Measurements from ENCODE around the gene SRRM3. TPM values are rescaled to one million over a fixed set of nuclear protein-coding genes. Genes with fewer than 3 reads are reported as not detected.
"Not testable (repeated sequence)": the region's sequence is repeated elsewhere in the genome, so short reads cannot be mapped to it uniquely, and the experiment has no call there.

The SRRM3 gene
- total RNA-seq, 2 experiments from 2014 or later = not detected

DNA sequence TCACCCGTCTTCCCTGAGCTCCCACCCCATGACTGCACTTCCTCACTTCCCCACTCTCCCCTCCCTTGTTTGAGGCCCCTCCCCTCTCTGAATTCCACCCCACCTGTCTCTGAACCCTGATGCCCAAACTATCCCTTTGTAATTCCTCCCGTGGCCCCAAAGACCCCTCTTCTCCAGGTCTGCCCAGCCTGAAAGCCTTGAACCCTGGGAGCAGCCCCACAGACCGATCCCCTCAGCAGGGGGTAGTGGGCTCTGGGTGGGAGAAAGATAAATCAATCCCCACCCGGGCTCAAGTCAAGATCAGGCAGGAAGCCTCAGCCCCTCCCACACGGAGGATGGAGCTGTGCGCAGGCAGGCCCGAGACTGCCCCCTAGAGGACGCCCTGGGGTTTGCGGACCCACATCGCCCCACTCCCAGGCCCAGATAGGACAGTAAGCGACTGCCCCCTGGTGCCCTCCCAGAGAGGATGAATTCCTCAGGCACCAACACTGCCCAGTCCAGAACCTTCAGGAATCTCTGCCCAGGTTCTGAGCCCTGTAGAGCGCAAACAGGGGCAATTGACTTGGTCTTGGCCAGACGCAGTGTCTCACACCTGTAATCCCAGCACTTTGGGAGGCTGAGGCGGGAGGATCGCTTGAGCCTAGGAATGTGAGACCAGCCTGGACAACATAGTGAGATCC, 112.5 kb downstream of the SRRM3 start:
- Mint-ChIP-seq H3K4me1 (peaks cover 26% of the 10 kb centered on the region), H3K9me3 (no peaks in the 10 kb centered on the region), H3K36me3 (ENCODE audit: low read depth) (peaks cover 3% of the 10 kb centered on the region), H3K27ac (no peak overlapping the region), H3K27me3 (no peaks in the 10 kb centered on the region), H3K4me3 (peak overlapping the region; percentile 17)
- ChIA-PET POLR2A (interaction anchor here (0.7 to 1.9 kb wide), 6 partner anchors 8 to 136 kb away, joined by 3 to 6 read pairs (median 3); no protein-coding TSS in a partner anchor), CTCF (interaction anchor here (0.6 to 9.2 kb wide), 32 partner anchors 9 to 574 kb away, joined by 3 to 125 read pairs (median 4); partner anchors contain the start of genes HSPB1, MDH2, STYXL1 and YWHAG)
- peak; percentile 97 for DNase-seq

- POLR2A ChIA-PET = interaction anchor here (0.9 to 1.9 kb wide), 5 partner anchors 8 to 137 kb away, joined by 3 to 6 read pairs (median 3); no protein-coding TSS in a partner anchor
Measured at GRCh38 chr7:76314740-76315139, 113.0 kb downstream of the SRRM3 start.

DNA sequence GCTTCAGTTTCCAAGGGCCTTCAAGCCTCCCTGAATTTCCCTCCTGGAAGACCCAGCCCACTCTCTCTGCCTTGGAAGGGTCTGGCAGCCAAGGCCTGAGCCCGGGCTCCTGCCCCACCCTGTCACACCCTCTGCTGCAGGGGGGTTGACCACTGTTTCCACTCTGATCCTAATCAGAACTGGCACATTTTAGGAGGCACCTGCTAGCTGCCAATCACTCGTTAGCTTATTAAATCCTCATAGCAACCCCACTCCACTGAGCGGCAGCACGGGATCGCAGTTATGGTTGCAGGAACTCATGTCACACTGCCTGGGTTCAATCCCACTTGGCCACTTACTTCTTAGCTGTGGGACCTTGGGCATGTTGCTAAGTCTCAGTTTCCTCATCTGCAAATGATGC, 113.7 kb downstream of the SRRM3 start:
- ChIA-PET CTCF (interaction anchor here (1.0 to 9.2 kb wide), 7 partner anchors 10 to 137 kb away, joined by 4 to 125 read pairs (median 8); partner anchors contain the start of gene YWHAG), POLR2A (no interaction called here)
- no peak for DNase-seq
- H3K9me3 Mint-ChIP-seq = no peaks in the 10 kb centered on the region
- peaks cover 5% of the 10 kb centered on the region for H3K36me3 Mint-ChIP-seq (ENCODE audit: low read depth)
- H3K4me1 Mint-ChIP-seq = peaks cover 34% of the 10 kb centered on the region
- no peak overlapping the region for H3K4me3 Mint-ChIP-seq
- H3K27ac Mint-ChIP-seq = no peak overlapping the region
- H3K27me3 Mint-ChIP-seq = no peaks in the 10 kb centered on the region

More at GRCh38 chr7:76314740-76315139, 113.0 kb downstream of the SRRM3 start:
- H3K27ac Mint-ChIP-seq; H3K27me3 Mint-ChIP-seq; H3K9me3 Mint-ChIP-seq; DNase-seq; H3K36me3 Mint-ChIP-seq (ENCODE audit: low read depth); H3K4me3 Mint-ChIP-seq: not testable (repeated sequence)
- CTCF ChIA-PET = interaction anchor here (0.6 to 9.2 kb wide), 28 partner anchors 9 to 575 kb away, joined by 3 to 125 read pairs (median 4); partner anchors contain the start of genes HSPB1, MDH2, STYXL1 and YWHAG
- peaks cover 31% of the 10 kb centered on the region for H3K4me1 Mint-ChIP-seq

DNA sequence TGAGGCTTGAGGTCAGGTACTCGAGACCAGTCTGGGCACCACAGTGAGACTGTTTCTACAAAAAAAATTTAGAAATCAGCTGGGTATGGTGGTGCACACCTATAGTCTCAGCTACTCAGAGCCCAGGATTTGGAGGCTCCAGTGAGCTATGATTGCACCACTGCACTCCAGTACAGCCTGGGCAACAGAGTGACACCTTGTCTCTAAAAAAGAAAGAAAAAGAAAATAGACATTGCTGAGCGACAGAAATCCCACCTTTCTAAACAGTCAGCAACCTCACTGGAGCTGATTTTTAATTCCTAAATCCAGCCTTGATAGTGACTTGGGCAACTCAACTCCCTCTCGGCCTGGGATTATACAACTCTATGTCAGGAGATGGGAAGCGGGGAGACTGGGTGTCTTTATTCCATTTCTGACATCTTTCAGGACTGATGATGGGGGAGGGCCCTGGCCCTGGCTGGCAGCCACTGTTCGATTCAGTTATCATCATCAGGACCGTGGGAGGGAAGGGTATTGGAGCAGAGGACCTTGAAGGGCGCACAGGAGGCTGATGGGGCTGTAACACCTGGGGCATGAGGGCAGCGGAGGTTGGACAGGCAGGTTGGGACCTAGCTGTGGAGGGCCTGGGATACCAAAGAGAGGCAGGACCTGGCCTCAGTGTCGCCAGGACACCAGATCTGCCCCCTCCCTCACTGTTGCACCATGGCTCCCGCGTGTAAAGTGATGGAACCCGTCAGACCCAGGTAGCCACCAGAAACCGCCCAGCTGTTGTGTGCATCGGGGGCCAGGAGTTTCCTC, 115.5 kb downstream of the SRRM3 start:
- peaks cover 5% of the 10 kb centered on the region for H3K36me3 Mint-ChIP-seq (ENCODE audit: low read depth)

GRCh38 chr7:76317782-76318487, 116.2 kb downstream of the SRRM3 start:
- Mint-ChIP-seq H3K9me3 (no peaks in the 10 kb centered on the region), H3K36me3 (ENCODE audit: low read depth) (peaks cover 5% of the 10 kb centered on the region)
- POLR2A ChIA-PET = interaction anchor here (0.7 to 4.9 kb wide), 26 partner anchors 9 to 402 kb away, joined by 3 to 136 read pairs (median 6); partner anchors contain the start of genes HSPB1, MDH2, STYXL1 and YWHAG

More for the DNA sequence above, 115.5 kb downstream of the SRRM3 start:
- Mint-ChIP-seq H3K27ac (peak overlapping the region; percentile 89), H3K4me1 (peaks cover 34% of the 10 kb centered on the region), H3K27me3 (no peaks in the 10 kb centered on the region), H3K9me3 (no peaks in the 10 kb centered on the region), H3K4me3 (peak overlapping the region; percentile 77)
- POLR2A ChIA-PET = interaction anchor here (0.9 to 4.9 kb wide), 18 partner anchors 8 to 269 kb away, joined by 3 to 136 read pairs (median 8); partner anchors contain the start of genes HSPB1, MDH2, STYXL1 and YWHAG
- DNase-seq = no peak
- CTCF ChIA-PET = interaction anchor here (0.7 to 9.2 kb wide), 13 partner anchors 10 to 269 kb away, joined by 3 to 125 read pairs (median 5); partner anchors contain the start of genes MDH2, STYXL1 and YWHAG

GRCh38 chr7:76318488-76319353, 117.0 kb downstream of the SRRM3 start:
- no peaks in the 10 kb centered on the region for H3K9me3 Mint-ChIP-seq
- H3K27ac Mint-ChIP-seq = peak overlapping the region; percentile 89
- DNase-seq = peak; percentile 83
- ChIA-PET CTCF (interaction anchor here (0.7 to 9.2 kb wide), 11 partner anchors 9 to 271 kb away, joined by 3 to 125 read pairs (median 7); partner anchors contain the start of genes MDH2, STYXL1 and YWHAG), POLR2A (interaction anchor here (0.7 to 4.9 kb wide), 26 partner anchors 9 to 403 kb away, joined by 3 to 136 read pairs (median 6); partner anchors contain the start of genes HSPB1, MDH2, STYXL1 and YWHAG)
- H3K4me3 Mint-ChIP-seq = peak overlapping the region; percentile 77
- H3K27me3 Mint-ChIP-seq = no peaks in the 10 kb centered on the region
- peaks cover 5% of the 10 kb centered on the region for H3K36me3 Mint-ChIP-seq (ENCODE audit: low read depth)
- peaks cover 33% of the 10 kb centered on the region for H3K4me1 Mint-ChIP-seq

More at GRCh38 chr7:76317782-76318487, 116.2 kb downstream of the SRRM3 start:
- no peaks in the 10 kb centered on the region for H3K27me3 Mint-ChIP-seq
- H3K4me3 Mint-ChIP-seq = peak overlapping the region; percentile 77
- peak overlapping the region; percentile 89 for H3K27ac Mint-ChIP-seq
- DNase-seq = peak; percentile 98
- H3K4me1 Mint-ChIP-seq = peaks cover 34% of the 10 kb centered on the region
- CTCF ChIA-PET = interaction anchor here (0.7 to 9.2 kb wide), 13 partner anchors 9 to 270 kb away, joined by 3 to 125 read pairs (median 6); partner anchors contain the start of genes MDH2, STYXL1 and YWHAG

GRCh38 chr7:76325092-76325491, 123.4 kb downstream of the SRRM3 start:
- CTCF ChIA-PET = interaction anchor here (0.6 to 0.9 kb wide), 2 partner anchors 11 to 24 kb away, joined by 3 to 4 read pairs; no protein-coding TSS in a partner anchor
- Mint-ChIP-seq H3K27ac (no peak overlapping the region), H3K36me3 (ENCODE audit: low read depth) (peaks cover 38% of the 10 kb centered on the region), H3K27me3 (no peaks in the 10 kb centered on the region), H3K4me3 (no peak overlapping the region), H3K4me1 (peaks cover 16% of the 10 kb centered on the region), H3K9me3 (no peaks in the 10 kb centered on the region)
- POLR2A ChIA-PET = no interaction called here
- no peak for DNase-seq

DNA sequence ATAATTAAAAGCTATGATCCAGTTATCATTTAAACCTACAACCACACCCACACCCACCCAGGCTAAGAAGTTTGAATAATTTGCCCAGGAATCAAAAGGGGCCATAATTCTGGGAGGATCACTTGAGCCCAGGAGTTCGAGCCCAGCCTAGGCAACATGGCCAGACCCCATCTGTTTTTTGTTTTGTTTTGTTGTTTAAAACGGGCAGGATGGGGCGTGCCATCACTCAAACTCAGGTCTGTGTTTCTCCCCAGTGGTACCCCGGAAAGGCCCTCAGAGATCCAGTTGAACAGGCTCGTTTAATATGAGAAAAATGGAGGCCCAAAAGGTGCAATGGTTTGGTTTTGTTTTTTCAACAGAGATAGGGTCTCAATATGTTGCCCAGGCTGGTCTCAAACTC, 124.1 kb downstream of the SRRM3 start:
- no peaks in the 10 kb centered on the region for H3K27me3 Mint-ChIP-seq
- no peaks in the 10 kb centered on the region for H3K9me3 Mint-ChIP-seq
- peaks cover 42% of the 10 kb centered on the region for H3K36me3 Mint-ChIP-seq (ENCODE audit: low read depth)
- no peak overlapping the region for H3K27ac Mint-ChIP-seq
- DNase-seq = no peak
- H3K4me1 Mint-ChIP-seq = peaks cover 16% of the 10 kb centered on the region
- H3K4me3 Mint-ChIP-seq = no peak overlapping the region
- ChIA-PET POLR2A (no interaction called here), CTCF (no interaction called here)

- H3K36me3 Mint-ChIP-seq (ENCODE audit: low read depth) = peaks cover 46% of the 10 kb centered on the region
- POLR2A ChIA-PET = interaction anchor here (1.3 to 2.0 kb wide), 3 partner anchors 8 to 32 kb away, joined by 3 to 16 read pairs (median 7); partner anchors contain the start of gene YWHAG
- H3K4me3 Mint-ChIP-seq = no peak overlapping the region
Measured at GRCh38 chr7:76326646-76327233, 125.0 kb downstream of the SRRM3 start.

DNA sequence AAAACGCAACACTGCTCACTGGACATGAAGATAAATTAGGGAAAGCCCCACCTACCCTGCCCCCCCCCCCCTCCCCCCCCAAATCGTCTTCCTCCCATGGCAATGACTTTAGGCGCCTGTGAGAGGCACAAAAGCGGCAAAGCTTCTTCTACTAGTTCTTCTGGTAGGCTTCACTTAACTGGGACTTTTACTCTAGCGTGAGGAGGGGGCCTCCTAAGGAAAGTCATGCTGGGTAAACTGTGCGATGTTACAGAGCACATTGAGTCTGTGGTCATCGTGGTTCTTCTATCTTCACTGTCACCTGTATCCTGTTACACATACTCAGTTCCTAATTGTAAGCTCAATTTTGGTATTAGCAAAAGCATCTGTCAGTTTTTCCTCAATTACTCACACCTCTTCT, 125.9 kb downstream of the SRRM3 start:
- Mint-ChIP-seq H3K4me1 (peaks cover 20% of the 10 kb centered on the region), H3K4me3 (no peak overlapping the region), H3K27ac (no peak overlapping the region), H3K27me3 (no peaks in the 10 kb centered on the region), H3K9me3 (no peaks in the 10 kb centered on the region), H3K36me3 (ENCODE audit: low read depth) (peaks cover 50% of the 10 kb centered on the region)
- ChIA-PET CTCF (interaction anchor here (0.7 to 2.1 kb wide), 2 partner anchors 10 to 14 kb away, joined by 3 to 7 read pairs; no protein-coding TSS in a partner anchor), POLR2A (interaction anchor here (1.2 to 2.0 kb wide), 4 partner anchors 9 to 31 kb away, joined by 3 to 16 read pairs (median 5); partner anchors contain the start of gene YWHAG)
- no peak for DNase-seq

More at GRCh38 chr7:76326646-76327233, 125.0 kb downstream of the SRRM3 start:
- H3K9me3 Mint-ChIP-seq = no peaks in the 10 kb centered on the region
- H3K27me3 Mint-ChIP-seq = no peaks in the 10 kb centered on the region
- peaks cover 16% of the 10 kb centered on the region for H3K4me1 Mint-ChIP-seq
- H3K27ac Mint-ChIP-seq = no peak overlapping the region
- DNase-seq = no peak
- CTCF ChIA-PET = interaction anchor here (0.8 to 2.1 kb wide), 2 partner anchors 9 to 26 kb away, joined by 3 to 7 read pairs; no protein-coding TSS in a partner anchor

Data from activated CD4-positive, alpha-beta memory T cell treated with anti-CD3 and anti-CD28 coated beads, Interleukin-2, amount 10 ng/mL, durations not matched to agents 7 days and 5 days (primary cell).